Cardiac muscle cell (in vitro differentiated cells and primary cell): ENCODE measurements around the gene SUSD3. TPM values are rescaled to one million over a fixed set of nuclear protein-coding genes. Genes with fewer than 3 reads are reported as not detected.

Experiments
- DNase-seq, 2 donors: peaks; one replicate each; pipeline versions ENCODE4 v3.0.0 to v3.0.0-alpha.2; 2010 to 2017; ENCODE audit warnings: low read depth in 1 of 2, low spot score in 1 of 2
- H3K27ac ChIP-seq: fragments of 200-600 bp; sonication (generic); 2 replicates; pipeline ENCODE4 v1.5.1; 2016
- H3K27me3 ChIP-seq: fragments of 200-600 bp; sonication (generic); 2 replicates; pipeline ENCODE4 v1.6.0; 2016; ENCODE audit warnings: control low read depth
- H3K36me3 ChIP-seq: fragments of 200-600 bp; sonication (generic); 2 replicates; pipeline ENCODE4 v1.5.1; 2016; ENCODE audit warnings: control low read depth
- H3K4me1 ChIP-seq: fragments of 200-600 bp; sonication (generic); 2 replicates; pipeline ENCODE4 v1.8.1; 2017; ENCODE audit warnings: low read depth, mild to moderate bottlenecking, mixed run types
- H3K4me3 ChIP-seq: fragments of 200-600 bp; sonication (generic); 2 replicates; pipeline ENCODE4 v1.5.1; 2016; ENCODE audit warnings: mild to moderate bottlenecking
- H3K9me3 ChIP-seq: fragments of 200-600 bp; sonication (generic); 2 replicates; pipeline ENCODE4 v1.5.1; 2017; ENCODE audit warnings: low read depth, mild to moderate bottlenecking, control low read depth
- CTCF ChIP-seq: IDR thresholded peaks from 2 replicates; pipeline ENCODE4 v1.5.1; 2012; ENCODE audit warnings: low read depth, mild to moderate bottlenecking, low read length
- polyA plus RNA-seq: library from polyadenylated mRNA; unstranded; fragments of >200 nt; fragmentation: Nextera tagmentation; extraction: Ambion mirVana; gene quantifications from 2 replicates; pipeline ENCODE4 v1.2.1, GENCODE V29; 2016
- total RNA-seq: library from RNA; depleted of rRNA; stranded (reverse); fragments of >200 nt; gene quantifications from 2 replicates; pipeline ENCODE4 v1.2.3, GENCODE V29; 2016

The SUSD3 gene
- total and polyA plus RNA-seq, 2 experiments from 2014 or later = not detected

- Histone ChIP-seq H3K27me3 (no peaks in the 10 kb centered on the region), H3K27ac (no peak overlapping the region), H3K4me3 (no peak overlapping the region), H3K36me3 (no peaks in the 10 kb centered on the region), H3K9me3 (no peaks in the 10 kb centered on the region), H3K4me1 (no peaks in the 10 kb centered on the region)
- no peak for TF ChIP-seq CTCF
- no peak for DNase-seq
Measured at GRCh38 chr9:93048566-93049448, 9.7 kb upstream of the SUSD3 start.

- Histone ChIP-seq H3K27me3 (no peaks in the 10 kb centered on the region), H3K4me1 (no peaks in the 10 kb centered on the region), H3K9me3 (no peaks in the 10 kb centered on the region), H3K4me3 (no peak overlapping the region), H3K27ac (no peak overlapping the region), H3K36me3 (no peaks in the 10 kb centered on the region)
- TF ChIP-seq CTCF = no peak
- DNase-seq = no peak
Measured at GRCh38 chr9:93049491-93049890, 9.0 kb upstream of the SUSD3 start.

GRCh38 chr9:93050231-93050630 is 8.3 kb upstream of the SUSD3 start:
- Histone ChIP-seq H3K27me3 (no peaks in the 10 kb centered on the region), H3K4me1 (no peaks in the 10 kb centered on the region), H3K9me3 (no peaks in the 10 kb centered on the region), H3K36me3 (no peaks in the 10 kb centered on the region), H3K4me3 (no peak overlapping the region), H3K27ac (no peak overlapping the region)
- no peak for DNase-seq
- no peak for TF ChIP-seq CTCF

- no peaks in the 10 kb centered on the region for H3K9me3 ChIP-seq
- no peaks in the 10 kb centered on the region for H3K36me3 ChIP-seq
- H3K27ac ChIP-seq = no peak overlapping the region
- peak in 1 of 2 donors; percentile 79 for DNase-seq
- H3K27me3 ChIP-seq = no peaks in the 10 kb centered on the region
- no peak overlapping the region for H3K4me3 ChIP-seq
- no peaks in the 10 kb centered on the region for H3K4me1 ChIP-seq
- no peak for TF ChIP-seq CTCF
Measured at GRCh38 chr9:93051680-93052089, 6.8 kb upstream of the SUSD3 start.

- DNase-seq = no peak
- no peaks in the 10 kb centered on the region for H3K4me1 ChIP-seq
- TF ChIP-seq CTCF = no peak
- no peak overlapping the region for H3K4me3 ChIP-seq
- no peaks in the 10 kb centered on the region for H3K27me3 ChIP-seq
- no peaks in the 10 kb centered on the region for H3K9me3 ChIP-seq
- no peak overlapping the region for H3K27ac ChIP-seq
- H3K36me3 ChIP-seq = no peaks in the 10 kb centered on the region
Measured at GRCh38 chr9:93052791-93053540, 5.5 kb upstream of the SUSD3 start.
